Suprapubic skin (tissue), 4 donors: ENCODE results near the gene SLCO4A1.

Experiments used
- POLR2A ChIP-seq, 2 donors: fragments of 450-650 bp; IDR thresholded peaks; one replicate each; pipeline ENCODE4 v1.6.1; 2017; ENCODE audit warnings: antibody characterized with exemption in 2 of 2, mild to moderate bottlenecking in 2 of 2, moderate library complexity in 2 of 2
- POLR2AphosphoS5 ChIP-seq, 3 donors: sonication (generic); formaldehyde crosslinking; IDR thresholded peaks; one replicate each; pipeline ENCODE4 v1.6.1; 2017; ENCODE audit warnings: antibody characterized with exemption in 3 of 3
- TF ChIP-seq, protein P1 (sequence below), 2 donors: fragments of 200-600 bp in 1 of 2; fragments of 450-650 bp in 1 of 2; sonication (generic) in 1 of 2; IDR thresholded peaks; one replicate each; pipeline ENCODE4 v1.5.1; 2016 to 2019; ENCODE audit warnings: antibody characterized with exemption in 2 of 2, mild to moderate bottlenecking in 1 of 2, moderate library complexity in 1 of 2

- TF ChIP-seq POLR2A (IDR thresholded peaks at IDR 0.05) (no peak), POLR2AphosphoS5 (IDR thresholded peaks at IDR 0.05) (no peak)
- TF ChIP-seq, protein P1, sequence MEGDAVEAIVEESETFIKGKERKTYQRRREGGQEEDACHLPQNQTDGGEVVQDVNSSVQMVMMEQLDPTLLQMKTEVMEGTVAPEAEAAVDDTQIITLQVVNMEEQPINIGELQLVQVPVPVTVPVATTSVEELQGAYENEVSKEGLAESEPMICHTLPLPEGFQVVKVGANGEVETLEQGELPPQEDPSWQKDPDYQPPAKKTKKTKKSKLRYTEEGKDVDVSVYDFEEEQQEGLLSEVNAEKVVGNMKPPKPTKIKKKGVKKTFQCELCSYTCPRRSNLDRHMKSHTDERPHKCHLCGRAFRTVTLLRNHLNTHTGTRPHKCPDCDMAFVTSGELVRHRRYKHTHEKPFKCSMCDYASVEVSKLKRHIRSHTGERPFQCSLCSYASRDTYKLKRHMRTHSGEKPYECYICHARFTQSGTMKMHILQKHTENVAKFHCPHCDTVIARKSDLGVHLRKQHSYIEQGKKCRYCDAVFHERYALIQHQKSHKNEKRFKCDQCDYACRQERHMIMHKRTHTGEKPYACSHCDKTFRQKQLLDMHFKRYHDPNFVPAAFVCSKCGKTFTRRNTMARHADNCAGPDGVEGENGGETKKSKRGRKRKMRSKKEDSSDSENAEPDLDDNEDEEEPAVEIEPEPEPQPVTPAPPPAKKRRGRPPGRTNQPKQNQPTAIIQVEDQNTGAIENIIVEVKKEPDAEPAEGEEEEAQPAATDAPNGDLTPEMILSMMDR (IDR thresholded peaks at IDR 0.05), result no peak
Measured at GRCh38 chr20:62596486-62596885, 45.8 kb upstream of the SLCO4A1 start.
